Progenitor cell of endocrine pancreas (in vitro differentiated cells): Measurements from ENCODE around the gene EPN2. TPM values are rescaled to one million over a fixed set of nuclear protein-coding genes. Genes with fewer than 3 reads are reported as not detected.

Source experiments
- DNase-seq: peaks from one replicate; pipeline ENCODE4 v3.0.0; 2021; ENCODE audit warnings: low spot score; ENCODE audit not compliant: unreplicated experiment
- H3K27ac Mint-ChIP-seq: 2 replicates; pipeline ENCODE4 v1.8.0; 2021; ENCODE audit warnings: mild to moderate bottlenecking, moderate library complexity, mixed read lengths
- H3K27me3 Mint-ChIP-seq: 2 replicates; pipeline ENCODE4 v1.8.0; 2021; ENCODE audit warnings: mixed read lengths
- H3K36me3 Mint-ChIP-seq: 2 replicates; pipeline ENCODE4 v1.8.0; 2022; ENCODE audit warnings: mixed read lengths; ENCODE audit not compliant: insufficient read depth
- H3K4me1 Mint-ChIP-seq: 2 replicates; pipeline ENCODE4 v1.8.0; 2021; ENCODE audit warnings: low read depth, mixed read lengths
- H3K4me3 Mint-ChIP-seq: 2 replicates; pipeline ENCODE4 v1.8.0; 2021; ENCODE audit warnings: low read depth, mild to moderate bottlenecking, moderate library complexity, mixed read lengths
- H3K9me3 Mint-ChIP-seq: 2 replicates; pipeline ENCODE4 v1.8.0; 2021; ENCODE audit warnings: low read depth, mixed read lengths
- CTCF ChIP-seq: fragments of 200-600 bp; sonication (generic); IDR thresholded peaks from one replicate; pipeline ENCODE4 v1.5.0; 2021; ENCODE audit warnings: antibody characterized with exemption, mild to moderate bottlenecking; ENCODE audit not compliant: unreplicated experiment
- total RNA-seq: library from RNA; stranded (reverse); gene quantifications from 2 replicates; pipeline ENCODE4 v1.2.1, GENCODE V29; 2021

The EPN2 gene
- total RNA-seq, 1 donor from 2014 or later = 49.8 TPM

GRCh38 chr17:19278729-19279128, 41.6 kb downstream of the EPN2 start:
- Mint-ChIP-seq H3K9me3 (no peaks in the 10 kb centered on the region), H3K4me3 (no peak overlapping the region), H3K4me1 (peaks cover 13% of the 10 kb centered on the region), H3K27me3 (no peaks in the 10 kb centered on the region), H3K27ac (no peak overlapping the region), H3K36me3 (peaks cover 15% of the 10 kb centered on the region)
- DNase-seq = no peak
- TF ChIP-seq CTCF = no peak

GRCh38 chr17:19281161-19281560, 44.0 kb downstream of the EPN2 start:
- H3K9me3 Mint-ChIP-seq = no peaks in the 10 kb centered on the region

GRCh38 chr17:19284005-19284959, 47.1 kb downstream of the EPN2 start:
- no peak for TF ChIP-seq CTCF
- no peak overlapping the region for H3K4me3 Mint-ChIP-seq
- no peak overlapping the region for H3K27ac Mint-ChIP-seq
- peaks cover 19% of the 10 kb centered on the region for H3K36me3 Mint-ChIP-seq
- H3K27me3 Mint-ChIP-seq = no peaks in the 10 kb centered on the region
- no peak for DNase-seq
- H3K4me1 Mint-ChIP-seq = peaks cover 22% of the 10 kb centered on the region
- H3K9me3 Mint-ChIP-seq = no peaks in the 10 kb centered on the region

More at GRCh38 chr17:19281161-19281560, 44.0 kb downstream of the EPN2 start:
- H3K27ac Mint-ChIP-seq = no peak overlapping the region
- DNase-seq = no peak
- peaks cover 18% of the 10 kb centered on the region for H3K36me3 Mint-ChIP-seq
- peaks cover 11% of the 10 kb centered on the region for H3K4me1 Mint-ChIP-seq
- H3K4me3 Mint-ChIP-seq = no peak overlapping the region
- TF ChIP-seq CTCF = no peak
- no peaks in the 10 kb centered on the region for H3K27me3 Mint-ChIP-seq

GRCh38 chr17:19285213-19285900, 48.2 kb downstream of the EPN2 start:
- DNase-seq = no peak
- no peak for TF ChIP-seq CTCF
- Mint-ChIP-seq H3K4me1 (peaks cover 22% of the 10 kb centered on the region), H3K36me3 (peaks cover 19% of the 10 kb centered on the region), H3K27ac (no peak overlapping the region), H3K9me3 (no peaks in the 10 kb centered on the region), H3K27me3 (no peaks in the 10 kb centered on the region), H3K4me3 (no peak overlapping the region)

- H3K27ac Mint-ChIP-seq = peak overlapping the region; percentile 12
- peaks cover 19% of the 10 kb centered on the region for H3K4me1 Mint-ChIP-seq
- H3K9me3 Mint-ChIP-seq = no peaks in the 10 kb centered on the region
- H3K36me3 Mint-ChIP-seq = peaks cover 21% of the 10 kb centered on the region
- TF ChIP-seq CTCF = no peak
- H3K27me3 Mint-ChIP-seq = no peaks in the 10 kb centered on the region
- H3K4me3 Mint-ChIP-seq = no peak overlapping the region
- DNase-seq = no peak
These were observed 49.7 kb downstream of the EPN2 start for GRCh38 chr17:19286751-19287341.
